HG02885 (cell line): ENCODE results near the gene OR10C1.
"Not testable (repeated sequence)": the region's sequence is repeated elsewhere in the genome, so short reads cannot be mapped to it uniquely, and the experiment has no call there.

Experiments
- ATAC-seq: cut with Tn5 transposase; IDR thresholded peaks from one replicate; pipeline ENCODE4 v1.9.1; 2021; ENCODE audit warnings: mild to moderate bottlenecking; ENCODE audit not compliant: unreplicated experiment, poor library complexity

OR10C1 gene, protein sequence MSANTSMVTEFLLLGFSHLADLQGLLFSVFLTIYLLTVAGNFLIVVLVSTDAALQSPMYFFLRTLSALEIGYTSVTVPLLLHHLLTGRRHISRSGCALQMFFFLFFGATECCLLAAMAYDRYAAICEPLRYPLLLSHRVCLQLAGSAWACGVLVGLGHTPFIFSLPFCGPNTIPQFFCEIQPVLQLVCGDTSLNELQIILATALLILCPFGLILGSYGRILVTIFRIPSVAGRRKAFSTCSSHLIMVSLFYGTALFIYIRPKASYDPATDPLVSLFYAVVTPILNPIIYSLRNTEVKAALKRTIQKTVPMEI

GRCh38 chr6:29439006-29439405 lies at the start of gene OR10C1:
TSS of gene OR10C1 (plus strand) at chr6:29439306. CDS start at chr6:29440016, 710 bp downstream.
- ATAC-seq: no peak

- ATAC-seq: no peak
Measured at GRCh38 chr6:29395331-29395730, 43.8 kb upstream of the OR10C1 start, which contains the start of gene OR12D2. TSS of gene OR12D2 (plus strand) at chr6:29395631. CDS start at chr6:29396700, 1,069 bp downstream.

- no peak for ATAC-seq
Measured at GRCh38 chr6:29399525-29399924, 39.6 kb upstream of the OR10C1 start.

DNA sequence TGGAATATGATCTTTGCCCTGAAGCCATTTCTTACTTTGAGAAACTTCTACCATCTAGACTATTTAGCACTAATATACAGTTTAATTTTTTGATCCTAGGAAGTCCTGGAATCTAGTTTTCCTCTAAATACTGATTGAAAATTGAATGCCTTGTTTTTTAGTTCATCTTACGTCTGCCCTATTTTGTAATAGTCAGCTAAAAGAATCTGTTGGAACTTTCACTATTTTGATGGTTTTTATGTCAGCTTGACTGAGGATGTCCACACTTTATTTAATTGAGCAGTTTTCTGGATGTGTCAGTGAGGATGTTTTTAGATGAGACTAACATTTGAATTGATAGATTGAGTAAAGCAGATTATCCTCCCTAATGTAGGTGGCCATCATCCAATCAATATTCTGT lies 35.3 kb upstream of the OR10C1 start:
- no peak for ATAC-seq

GRCh38 chr6:29414588-29414987 lies 24.5 kb upstream of the OR10C1 start, which contains the start of gene OR12D1:
TSS of gene OR12D1 (plus strand) at chr6:29414928.
- no peak for ATAC-seq

DNA sequence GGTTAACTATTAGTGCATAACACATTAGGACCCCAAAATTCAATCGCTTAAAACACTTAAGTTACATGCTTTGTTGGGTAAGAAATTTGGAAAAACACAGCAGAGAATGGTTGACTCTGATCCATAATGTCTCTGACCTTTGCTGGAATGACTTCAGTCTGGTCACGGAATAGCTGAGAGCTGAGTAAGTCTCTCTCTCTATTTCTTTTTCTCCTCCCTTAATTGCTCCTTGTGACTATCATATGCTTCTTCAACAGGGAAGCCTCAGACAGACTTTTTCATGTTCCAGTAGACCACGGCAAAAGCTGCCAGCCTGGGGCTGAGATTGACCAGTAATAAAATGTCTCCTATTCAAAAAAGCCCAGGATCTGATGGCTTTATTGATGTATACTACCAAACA lies 19.6 kb upstream of the OR10C1 start:
- no peak for ATAC-seq

DNA sequence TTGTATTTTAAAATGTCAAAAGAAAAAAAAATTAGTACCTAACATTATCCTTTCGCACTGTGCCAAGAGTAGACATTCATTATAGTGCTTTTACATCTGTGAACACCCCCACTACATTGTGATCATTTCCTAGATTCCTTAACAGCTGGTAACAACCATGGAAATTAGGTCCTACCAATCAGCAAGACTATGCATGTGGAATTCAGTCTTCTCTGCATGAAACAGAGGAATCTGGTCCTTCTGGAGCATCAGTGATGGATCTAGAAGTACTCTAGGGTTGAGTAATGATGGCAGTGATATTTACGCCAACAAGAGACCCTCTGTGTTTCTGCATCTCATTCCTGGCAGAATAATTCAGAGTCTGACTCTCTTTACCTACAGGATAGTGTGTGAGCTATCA lies 14.9 kb upstream of the OR10C1 start:
- no peak for ATAC-seq

GRCh38 chr6:29424575-29424974 lies 14.5 kb upstream of the OR10C1 start:
- no peak for ATAC-seq

- no peak for ATAC-seq
Measured at GRCh38 chr6:29425075-29425474, 14.0 kb upstream of the OR10C1 start.

GRCh38 chr6:29426654-29427053 lies 12.5 kb upstream of the OR10C1 start:
- no peak for ATAC-seq

GRCh38 chr6:29436730-29437129 lies 2.4 kb upstream of the OR10C1 start:
- ATAC-seq: not testable (repeated sequence)

DNA sequence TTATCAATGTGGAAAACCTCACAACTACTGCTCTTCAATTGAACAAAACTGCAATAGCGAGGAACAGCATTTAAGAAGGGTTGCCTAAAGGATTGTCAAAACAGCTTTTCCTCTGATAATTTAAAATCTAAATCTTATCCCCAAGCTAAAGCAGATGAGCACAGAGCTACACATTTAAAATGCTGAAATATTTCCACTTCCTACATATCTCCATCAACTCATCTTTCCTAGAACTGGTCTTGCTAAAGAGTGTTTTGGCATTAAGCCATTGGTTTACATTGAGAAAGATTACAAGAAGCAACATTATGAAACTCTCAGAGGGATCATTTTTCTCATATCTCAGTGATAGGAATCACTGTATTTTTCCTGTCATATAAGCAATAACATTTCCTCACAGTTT lies 3.6 kb downstream of the OR10C1 start:
- ATAC-seq: no peak

DNA sequence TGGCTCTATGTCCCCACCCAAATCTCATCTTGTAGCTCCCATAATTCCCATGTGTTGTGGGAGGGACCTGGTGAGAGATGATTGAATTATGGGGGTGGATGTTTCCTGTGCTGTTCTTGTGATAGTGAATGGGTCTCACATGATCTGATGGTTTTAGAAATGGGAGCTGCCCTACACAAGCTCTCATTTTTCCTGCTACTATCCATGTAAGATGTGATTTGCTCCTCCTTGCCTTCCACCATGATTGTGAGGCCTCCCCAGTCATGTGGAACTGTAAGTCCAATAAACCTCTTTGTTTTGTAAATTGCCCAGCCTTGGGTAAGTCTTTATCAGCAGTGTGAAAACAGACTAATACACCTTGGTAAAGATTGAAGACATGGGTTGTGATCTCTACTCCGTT lies 4.9 kb downstream of the OR10C1 start:
- ATAC-seq: not testable (repeated sequence)

- ATAC-seq: no peak
Measured at GRCh38 chr6:29447670-29448069, 8.6 kb downstream of the OR10C1 start.

GRCh38 chr6:29451471-29452193 lies 12.5 kb downstream of the OR10C1 start:
- ATAC-seq: no peak

GRCh38 chr6:29456971-29457370 lies 17.9 kb downstream of the OR10C1 start, which contains the start of the genes OR11A1 and OR2H1:
TSS of gene OR11A1 (minus strand) at chr6:29457071. CDS start at chr6:29427641, 29,430 bp downstream.
TSS of gene OR2H1 (plus strand) at chr6:29457155. CDS start at chr6:29461770, 4,615 bp downstream.
- ATAC-seq: no peak

DNA sequence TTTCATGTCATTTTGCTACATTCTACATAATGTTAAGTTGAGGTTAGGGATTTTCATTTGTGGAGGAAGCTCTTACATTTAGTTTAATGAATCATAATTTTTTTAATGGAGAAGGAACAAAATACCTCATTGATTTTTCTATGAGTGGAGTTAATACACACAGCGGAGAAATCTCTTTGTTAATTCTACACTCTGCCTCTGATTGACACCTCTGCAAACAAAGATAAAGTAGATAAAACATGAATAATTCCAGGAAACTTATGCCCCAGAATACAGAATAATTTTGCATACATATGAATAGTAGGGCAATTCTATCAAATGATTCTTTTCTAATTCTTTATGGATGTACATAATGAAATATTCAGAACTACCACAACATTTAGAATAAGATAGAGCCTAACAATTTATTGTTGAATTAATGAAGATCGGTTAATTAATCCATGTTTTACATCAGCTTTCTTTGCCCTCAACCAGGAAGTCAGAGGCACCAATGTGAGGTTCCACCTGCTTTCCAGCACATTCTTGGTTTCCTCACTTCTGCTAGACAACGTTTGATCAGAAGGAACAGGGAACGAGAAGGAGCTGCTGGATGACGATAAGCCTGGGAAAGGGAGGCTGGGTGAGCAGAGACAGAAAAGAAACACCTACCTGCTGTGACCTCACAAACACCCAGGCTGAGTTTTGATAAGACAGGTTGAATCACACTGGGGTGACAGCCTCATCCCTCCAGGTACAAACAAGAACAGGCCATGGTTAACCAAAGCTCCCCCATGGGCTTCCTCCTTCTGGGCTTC lies 22.1 kb downstream of the OR10C1 start:
- no peak for ATAC-seq

DNA sequence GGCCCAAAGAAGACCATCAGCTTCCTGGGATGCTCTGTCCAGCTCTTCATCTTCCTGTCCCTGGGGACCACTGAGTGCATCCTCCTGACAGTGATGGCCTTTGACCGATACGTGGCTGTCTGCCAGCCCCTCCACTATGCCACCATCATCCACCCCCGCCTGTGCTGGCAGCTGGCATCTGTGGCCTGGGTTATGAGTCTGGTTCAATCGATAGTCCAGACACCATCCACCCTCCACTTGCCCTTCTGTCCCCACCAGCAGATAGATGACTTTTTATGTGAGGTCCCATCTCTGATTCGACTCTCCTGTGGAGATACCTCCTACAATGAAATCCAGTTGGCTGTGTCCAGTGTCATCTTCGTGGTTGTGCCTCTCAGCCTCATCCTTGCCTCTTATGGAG lies 22.9 kb downstream of the OR10C1 start:
- no peak for ATAC-seq

- ATAC-seq: no peak
Measured at GRCh38 chr6:29465279-29465678, 26.2 kb downstream of the OR10C1 start.

DNA sequence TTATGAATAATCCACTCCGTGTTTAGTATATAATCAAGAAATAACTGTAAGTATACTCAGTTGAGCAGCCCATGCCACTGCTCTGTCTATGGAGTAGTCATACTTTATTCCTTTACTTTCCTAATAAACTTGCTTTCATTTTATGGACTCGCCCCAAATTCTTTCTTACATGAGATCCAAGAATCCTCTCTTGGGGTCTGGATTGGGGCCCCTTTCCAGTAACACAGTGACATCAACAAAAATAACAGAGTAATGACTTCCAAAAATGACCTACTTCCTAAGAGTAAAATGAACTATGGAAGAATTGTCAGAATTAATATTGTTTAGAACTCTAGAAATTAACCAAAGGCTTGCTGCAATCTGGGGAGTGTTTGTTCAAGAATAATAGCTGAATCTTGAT lies 26.7 kb downstream of the OR10C1 start:
- ATAC-seq: no peak

DNA sequence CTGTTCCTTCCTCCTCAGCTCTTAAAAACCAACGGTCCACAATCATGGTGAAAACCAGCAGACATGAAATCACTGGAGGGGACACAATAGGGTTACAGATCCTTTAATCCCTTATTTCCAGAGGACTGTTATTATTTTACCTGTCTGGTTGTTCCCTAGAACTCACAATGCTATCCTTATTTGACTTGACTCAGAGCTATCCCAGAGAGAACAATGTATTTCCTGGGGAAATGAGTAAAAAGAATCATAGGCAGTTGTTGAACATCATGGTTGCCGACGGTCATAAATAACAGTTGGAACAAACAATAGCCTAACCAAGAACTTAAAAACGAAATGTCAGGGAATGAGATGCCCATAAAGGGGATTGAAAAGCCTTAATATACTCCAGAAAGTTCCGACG lies 27.1 kb downstream of the OR10C1 start:
- no peak for ATAC-seq
